Measurements from ENCODE around the gene BBIP1. TPM values are rescaled to one million over a fixed set of nuclear protein-coding genes. Genes with fewer than 3 reads are reported as not detected.

Gene BBIP1
- total and polyA plus RNA-seq, 10 of the 15 experiments (the other 5 are each of a cell fraction or from before 2014, with no cell fraction given), result 13.8 to 40.8 (median 31.3) TPM

- TF ChIP-seq, protein P1, sequence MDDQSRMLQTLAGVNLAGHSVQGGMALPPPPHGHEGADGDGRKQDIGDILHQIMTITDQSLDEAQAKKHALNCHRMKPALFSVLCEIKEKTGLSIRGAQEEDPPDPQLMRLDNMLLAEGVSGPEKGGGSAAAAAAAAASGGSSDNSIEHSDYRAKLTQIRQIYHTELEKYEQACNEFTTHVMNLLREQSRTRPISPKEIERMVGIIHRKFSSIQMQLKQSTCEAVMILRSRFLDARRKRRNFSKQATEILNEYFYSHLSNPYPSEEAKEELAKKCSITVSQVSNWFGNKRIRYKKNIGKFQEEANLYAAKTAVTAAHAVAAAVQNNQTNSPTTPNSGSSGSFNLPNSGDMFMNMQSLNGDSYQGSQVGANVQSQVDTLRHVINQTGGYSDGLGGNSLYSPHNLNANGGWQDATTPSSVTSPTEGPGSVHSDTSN (IDR thresholded peaks at IDR 0.05; ENCODE audit: insufficient replicate concordance, low read depth, low read length), result no peak
Measured at GRCh38 chr10:110859973-110860376, 59.0 kb downstream of the BBIP1 start (continued).

- no peaks in the 10 kb centered on the region for H3K27me3 ChIP-seq (replicated peaks in 1 of 2; ENCODE audit: control insufficient read depth in 2 of 2, insufficient read depth in 2 of 2, low read length in 1 of 2)
- WGBS (ENCODE audit: insufficient coverage, insufficient replicate concordance, low lambda C conversion rate, missing lambda C conversion rate), result 79% methylated on average over 6 of the region's 6 CpGs
- ChIA-PET RAD21 (ENCODE audit: unreplicated experiment) (interaction anchor here (0.9 to 5.2 kb wide), 21 partner anchors 8 to 248 kb away, joined by 3 to 135 read pairs (median 6); partner anchors contain the start of genes BBIP1 and PDCD4), POLR2A (interaction anchor here (0.6 to 6.7 kb wide), 13 partner anchors 8 to 462 kb away, joined by 3 to 145 read pairs (median 9); partner anchors contain the start of gene PDCD4), SMC1A (ENCODE audit: uncharacterized antibody, unreplicated experiment) (interaction anchor here (1.0 to 6.8 kb wide), 18 partner anchors 8 to 117 kb away, joined by 3 to 188 read pairs (median 13); partner anchors contain the start of gene PDCD4), CTCF (interaction anchor here (0.8 to 5.4 kb wide), 9 partner anchors 9 to 187 kb away, joined by 3 to 68 read pairs (median 4); no protein-coding TSS in a partner anchor)
- in situ Hi-C loops (cut with MboI) (no loop called here), intact Hi-C loops (cut with micrococcal nuclease; ENCODE audit: unreplicated experiment) (no loop called here)
- TF ChIP-seq, protein P1 (IDR thresholded peaks at IDR 0.05; ENCODE audit: insufficient replicate concordance, low read depth, low read length), result no peak
- TF ChIP-seq, protein P2, sequence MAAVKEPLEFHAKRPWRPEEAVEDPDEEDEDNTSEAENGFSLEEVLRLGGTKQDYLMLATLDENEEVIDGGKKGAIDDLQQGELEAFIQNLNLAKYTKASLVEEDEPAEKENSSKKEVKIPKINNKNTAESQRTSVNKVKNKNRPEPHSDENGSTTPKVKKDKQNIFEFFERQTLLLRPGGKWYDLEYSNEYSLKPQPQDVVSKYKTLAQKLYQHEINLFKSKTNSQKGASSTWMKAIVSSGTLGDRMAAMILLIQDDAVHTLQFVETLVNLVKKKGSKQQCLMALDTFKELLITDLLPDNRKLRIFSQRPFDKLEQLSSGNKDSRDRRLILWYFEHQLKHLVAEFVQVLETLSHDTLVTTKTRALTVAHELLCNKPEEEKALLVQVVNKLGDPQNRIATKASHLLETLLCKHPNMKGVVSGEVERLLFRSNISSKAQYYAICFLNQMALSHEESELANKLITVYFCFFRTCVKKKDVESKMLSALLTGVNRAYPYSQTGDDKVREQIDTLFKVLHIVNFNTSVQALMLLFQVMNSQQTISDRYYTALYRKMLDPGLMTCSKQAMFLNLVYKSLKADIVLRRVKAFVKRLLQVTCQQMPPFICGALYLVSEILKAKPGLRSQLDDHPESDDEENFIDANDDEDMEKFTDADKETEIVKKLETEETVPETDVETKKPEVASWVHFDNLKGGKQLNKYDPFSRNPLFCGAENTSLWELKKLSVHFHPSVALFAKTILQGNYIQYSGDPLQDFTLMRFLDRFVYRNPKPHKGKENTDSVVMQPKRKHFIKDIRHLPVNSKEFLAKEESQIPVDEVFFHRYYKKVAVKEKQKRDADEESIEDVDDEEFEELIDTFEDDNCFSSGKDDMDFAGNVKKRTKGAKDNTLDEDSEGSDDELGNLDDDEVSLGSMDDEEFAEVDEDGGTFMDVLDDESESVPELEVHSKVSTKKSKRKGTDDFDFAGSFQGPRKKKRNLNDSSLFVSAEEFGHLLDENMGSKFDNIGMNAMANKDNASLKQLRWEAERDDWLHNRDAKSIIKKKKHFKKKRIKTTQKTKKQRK (IDR thresholded peaks at IDR 0.05; ENCODE audit: low read depth, low read length), result no peak
- TF ChIP-seq BRCA1 (IDR thresholded peaks at IDR 0.05; ENCODE audit: low read depth, low read length) (no peak), LARP7 (IDR thresholded peaks at IDR 0.05) (no peak), CBFB (IDR thresholded peaks at IDR 0.05; ENCODE audit: low read depth) (no peak), NR2F1 (conservative IDR thresholded peaks at IDR 0.05) (peak; percentile 64), ZNF622 (IDR thresholded peaks at IDR 0.05) (no peak), ZNF24 (IDR thresholded peaks at IDR 0.05) (no peak)
- TF ChIP-seq, protein P3, sequence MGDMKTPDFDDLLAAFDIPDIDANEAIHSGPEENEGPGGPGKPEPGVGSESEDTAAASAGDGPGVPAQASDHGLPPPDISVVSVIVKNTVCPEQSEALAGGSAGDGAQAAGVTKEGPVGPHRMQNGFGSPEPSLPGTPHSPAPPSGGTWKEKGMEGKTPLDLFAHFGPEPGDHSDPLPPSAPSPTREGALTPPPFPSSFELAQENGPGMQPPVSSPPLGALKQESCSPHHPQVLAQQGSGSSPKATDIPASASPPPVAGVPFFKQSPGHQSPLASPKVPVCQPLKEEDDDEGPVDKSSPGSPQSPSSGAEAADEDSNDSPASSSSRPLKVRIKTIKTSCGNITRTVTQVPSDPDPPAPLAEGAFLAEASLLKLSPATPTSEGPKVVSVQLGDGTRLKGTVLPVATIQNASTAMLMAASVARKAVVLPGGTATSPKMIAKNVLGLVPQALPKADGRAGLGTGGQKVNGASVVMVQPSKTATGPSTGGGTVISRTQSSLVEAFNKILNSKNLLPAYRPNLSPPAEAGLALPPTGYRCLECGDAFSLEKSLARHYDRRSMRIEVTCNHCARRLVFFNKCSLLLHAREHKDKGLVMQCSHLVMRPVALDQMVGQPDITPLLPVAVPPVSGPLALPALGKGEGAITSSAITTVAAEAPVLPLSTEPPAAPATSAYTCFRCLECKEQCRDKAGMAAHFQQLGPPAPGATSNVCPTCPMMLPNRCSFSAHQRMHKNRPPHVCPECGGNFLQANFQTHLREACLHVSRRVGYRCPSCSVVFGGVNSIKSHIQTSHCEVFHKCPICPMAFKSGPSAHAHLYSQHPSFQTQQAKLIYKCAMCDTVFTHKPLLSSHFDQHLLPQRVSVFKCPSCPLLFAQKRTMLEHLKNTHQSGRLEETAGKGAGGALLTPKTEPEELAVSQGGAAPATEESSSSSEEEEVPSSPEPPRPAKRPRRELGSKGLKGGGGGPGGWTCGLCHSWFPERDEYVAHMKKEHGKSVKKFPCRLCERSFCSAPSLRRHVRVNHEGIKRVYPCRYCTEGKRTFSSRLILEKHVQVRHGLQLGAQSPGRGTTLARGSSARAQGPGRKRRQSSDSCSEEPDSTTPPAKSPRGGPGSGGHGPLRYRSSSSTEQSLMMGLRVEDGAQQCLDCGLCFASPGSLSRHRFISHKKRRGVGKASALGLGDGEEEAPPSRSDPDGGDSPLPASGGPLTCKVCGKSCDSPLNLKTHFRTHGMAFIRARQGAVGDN (IDR thresholded peaks at IDR 0.05), result no peak
- peak overlapping the region; percentile 98 for H3K27ac ChIP-seq (ENCODE audit: control insufficient read depth, insufficient read depth)
- FAIRE-seq, result no peak
- no peak overlapping the region for H3K4me3 ChIP-seq
- peak overlapping the region; percentile 78 for H3K9ac ChIP-seq (ENCODE audit: control insufficient read depth, insufficient read depth, low read length)
- no peaks in the 10 kb centered on the region for H4K20me1 ChIP-seq (ENCODE audit: control insufficient read depth, insufficient read depth)
- H3K79me2 ChIP-seq (ENCODE audit: control insufficient read depth, insufficient read depth, low read length), result no peaks in the 10 kb centered on the region; the same call in 1 of the 2 replicates
- no peaks in the 10 kb centered on the region for H3K36me3 ChIP-seq (ENCODE audit: control insufficient read depth in 2 of 2, insufficient read depth in 2 of 2, low read length in 1 of 2)
- ATAC-seq, result no peak
- H3K4me1 ChIP-seq (ENCODE audit: control insufficient read depth, insufficient read depth, low read length), result peaks cover 72% of the 10 kb centered on the region
- peak overlapping the region; percentile 38 for H2AFZ ChIP-seq (ENCODE audit: control insufficient read depth, low read depth, low read length)
- no TSS peak for BruUV-seq (replicated peaks)
- peak overlapping the region; percentile 95 for H3K4me2 ChIP-seq (ENCODE audit: control insufficient read depth, insufficient read depth)
- DNase-seq (ENCODE audit: low read depth, low spot score), result no peak
- H3K9me3 ChIP-seq (replicated peaks; ENCODE audit: control insufficient read depth, insufficient read depth, low read length), result peaks cover 2% of the 10 kb centered on the region; the same call in 1 of the 3 replicates
Measured at GRCh38 chr10:110859206-110859972, 59.6 kb downstream of the BBIP1 start.

Measured in GM12878 (cell line).